NCI-H1092 treated with DMSO at 0.1 percent for 48 hours (cell line): Measurements from ENCODE around the gene KCNIP4.

Source experiments
- DNase-seq: peaks from one replicate; lab custom pipeline; 2025; lab: John Stamatoyannopoulos, UW

Gene KCNIP4

DNA sequence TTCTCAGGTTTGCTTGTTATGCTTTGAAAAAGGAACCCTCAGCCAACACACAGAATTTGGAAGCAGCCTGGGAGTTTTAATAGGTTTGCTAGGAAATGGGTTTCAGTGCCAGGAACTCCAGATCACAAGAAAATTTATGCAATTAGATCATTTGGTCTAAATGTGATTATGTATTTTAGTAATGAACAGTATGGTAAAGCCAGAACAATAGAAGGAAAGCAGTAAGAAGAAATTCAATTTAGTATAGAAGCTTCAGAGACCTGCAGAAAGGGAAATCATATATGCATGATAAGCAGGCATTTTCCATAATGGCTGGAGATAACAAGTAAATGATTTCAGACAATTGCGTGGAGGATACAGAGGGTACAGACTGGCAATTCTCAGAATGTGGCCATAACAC, 184.7 kb downstream of the KCNIP4 start:
- no peak for DNase-seq

DNA sequence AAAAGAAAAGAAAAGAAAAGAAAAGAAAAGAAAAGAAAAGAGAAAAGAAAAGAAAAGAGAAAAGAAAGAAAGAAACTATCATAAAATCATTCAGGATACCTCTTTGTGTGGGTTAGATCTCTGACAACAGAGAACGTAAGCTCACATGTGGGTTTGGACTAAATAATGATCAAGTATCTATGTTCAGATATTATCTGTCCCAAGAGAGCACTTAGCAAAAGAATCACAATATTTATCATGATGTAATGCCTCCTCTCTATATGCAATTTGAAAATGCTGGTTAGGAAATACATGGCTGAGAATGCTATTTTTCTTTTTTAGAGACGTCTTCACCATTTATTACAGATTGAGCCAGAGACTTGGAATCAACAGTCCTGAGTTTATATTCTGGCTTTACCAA, 191.3 kb downstream of the KCNIP4 start:
- DNase-seq, result no peak

DNA sequence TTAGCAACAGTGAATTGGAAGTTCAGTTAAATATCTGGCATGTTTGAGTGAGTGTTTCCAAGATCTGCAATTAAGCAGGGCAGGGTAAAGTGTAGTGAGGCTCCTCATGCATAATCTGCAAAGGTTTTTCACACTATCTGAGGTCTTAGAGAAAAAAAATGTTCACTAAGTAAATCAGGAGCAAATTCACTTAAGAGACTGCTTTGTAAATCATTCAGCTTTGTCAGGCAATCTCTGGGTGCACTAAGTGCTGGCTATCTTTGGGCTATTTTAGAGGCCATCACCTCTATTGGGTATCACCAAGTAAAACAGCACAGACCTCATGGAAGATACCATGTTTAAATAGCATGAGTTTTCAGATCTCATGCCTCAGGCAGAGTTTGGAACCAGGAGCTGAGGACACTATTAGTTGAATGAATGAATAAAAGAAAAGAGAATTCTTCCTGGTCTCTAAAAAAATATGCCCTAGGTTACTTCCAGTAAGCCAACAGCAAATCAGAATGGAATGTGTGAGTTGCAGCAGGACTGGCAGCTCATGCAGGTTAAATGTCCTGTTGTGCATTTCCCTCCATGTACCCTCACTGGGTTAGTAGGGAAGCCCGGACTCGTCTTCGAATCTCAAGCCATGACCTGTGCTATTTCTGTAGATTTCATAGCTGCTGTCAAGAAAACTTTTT, 195.3 kb downstream of the KCNIP4 start:
- DNase-seq, result no peak

DNA sequence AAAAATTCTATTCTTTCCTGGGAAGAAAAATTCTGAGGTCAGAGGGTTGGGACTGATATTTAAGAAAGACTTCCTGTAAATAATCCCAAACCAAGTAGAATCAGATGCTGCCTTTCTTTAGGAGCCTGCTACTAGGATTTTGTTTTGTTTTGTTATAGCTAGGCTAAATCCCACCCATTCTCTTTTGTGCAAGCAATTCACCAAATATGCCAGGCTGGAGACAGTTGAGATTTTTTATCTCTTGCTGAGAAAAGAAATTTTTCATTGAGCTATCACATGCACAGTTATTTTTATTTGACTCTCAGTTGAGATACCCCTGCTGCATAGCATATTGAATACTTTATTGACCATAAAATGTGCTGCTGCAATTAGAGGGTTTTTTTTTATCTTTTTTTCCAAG, 196.0 kb downstream of the KCNIP4 start:
- DNase-seq, result no peak

DNA sequence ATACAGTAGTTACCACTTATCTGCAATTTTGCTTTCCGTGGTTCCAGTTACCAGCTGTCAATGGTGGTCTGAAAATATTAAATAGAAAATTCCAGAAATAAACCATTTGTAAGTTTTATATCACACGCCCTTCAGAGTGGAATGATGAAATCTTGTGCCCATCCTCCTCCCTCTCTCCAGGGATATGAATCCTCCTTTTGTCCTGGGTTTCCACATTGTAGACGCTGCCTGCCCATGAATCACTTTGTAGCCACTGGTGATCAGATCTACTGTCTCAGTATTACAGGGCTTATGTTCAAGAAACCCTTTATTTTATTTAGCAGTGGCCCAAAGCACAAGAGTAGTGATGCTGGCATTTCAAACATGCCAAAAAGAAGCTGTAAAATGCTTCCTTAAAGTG, 198.6 kb downstream of the KCNIP4 start:
- no peak for DNase-seq

DNA sequence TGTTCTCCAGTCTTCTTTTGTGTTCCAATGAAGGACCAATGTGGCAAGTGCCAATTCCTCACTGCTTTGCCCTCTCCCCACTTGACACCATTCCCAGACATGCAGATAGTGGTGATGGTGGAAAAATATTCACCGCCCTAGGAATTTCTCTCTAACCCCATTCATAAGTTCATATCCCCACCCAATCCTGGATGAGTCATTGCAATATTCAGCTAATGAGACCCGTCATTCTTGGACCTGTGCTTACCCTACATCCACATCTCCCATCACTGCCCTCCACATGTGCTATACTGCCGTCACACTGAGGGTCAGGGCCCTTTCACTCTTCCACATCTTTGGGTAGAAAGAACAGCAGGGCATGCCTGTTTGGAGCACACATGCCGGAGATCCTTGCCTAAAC, 199.2 kb downstream of the KCNIP4 start:
- DNase-seq, result no peak

DNA sequence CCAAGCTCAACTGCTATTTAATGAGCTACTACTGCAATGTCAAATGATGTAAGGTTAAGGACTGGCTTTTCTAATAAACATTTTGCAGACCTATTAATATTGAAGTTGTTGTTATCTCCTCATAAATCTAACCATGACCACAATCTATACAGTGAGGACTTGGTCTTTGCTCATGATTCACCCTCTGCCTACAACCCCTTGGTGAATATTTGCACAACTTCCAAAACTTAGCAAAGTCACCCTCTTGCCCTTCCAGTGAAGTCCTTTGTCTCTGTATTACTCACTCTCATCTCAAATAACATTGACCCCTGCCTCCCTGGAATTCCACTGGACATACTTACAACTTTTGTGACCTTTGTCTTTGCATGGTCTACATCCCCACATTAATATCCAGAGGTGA, 204.5 kb downstream of the KCNIP4 start:
- DNase-seq, result no peak

DNA sequence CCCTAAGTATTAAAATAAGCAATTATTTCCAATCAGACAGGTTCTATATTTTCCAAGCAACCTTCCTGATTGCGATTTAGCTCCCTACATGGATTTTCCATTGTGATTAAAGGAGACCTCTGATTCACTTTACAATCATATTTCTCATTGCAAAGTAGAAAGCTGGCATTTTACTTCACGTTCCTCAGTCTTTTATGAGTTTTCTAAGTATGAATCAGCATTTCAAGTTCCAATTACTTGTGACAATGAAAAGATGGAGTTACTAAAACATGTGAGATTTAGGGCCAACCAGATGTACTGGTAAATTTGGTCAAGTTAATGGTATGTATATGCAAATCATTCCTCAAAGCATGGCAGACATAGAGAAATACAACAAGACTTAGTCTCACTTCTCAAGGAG, 206.2 kb downstream of the KCNIP4 start:
- DNase-seq, result no peak

DNA sequence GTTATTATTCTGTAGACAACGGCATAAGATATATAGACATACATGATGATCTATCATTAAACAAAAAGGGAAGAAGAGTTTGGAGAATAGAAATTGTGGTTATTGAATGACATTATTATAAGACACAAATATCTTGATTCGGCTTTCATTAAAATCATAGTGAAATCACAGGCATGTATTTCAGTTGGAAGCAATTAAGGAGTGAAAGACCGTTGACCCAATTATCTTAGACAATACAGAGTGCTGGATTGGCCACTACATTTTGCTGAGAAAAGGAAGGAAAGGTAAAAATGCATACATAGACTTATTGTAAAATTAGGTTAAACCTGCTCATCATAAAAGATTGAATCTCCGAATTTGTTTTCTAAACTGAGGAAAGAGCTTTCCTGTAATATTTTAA, 209.8 kb downstream of the KCNIP4 start:
- no peak for DNase-seq

DNA sequence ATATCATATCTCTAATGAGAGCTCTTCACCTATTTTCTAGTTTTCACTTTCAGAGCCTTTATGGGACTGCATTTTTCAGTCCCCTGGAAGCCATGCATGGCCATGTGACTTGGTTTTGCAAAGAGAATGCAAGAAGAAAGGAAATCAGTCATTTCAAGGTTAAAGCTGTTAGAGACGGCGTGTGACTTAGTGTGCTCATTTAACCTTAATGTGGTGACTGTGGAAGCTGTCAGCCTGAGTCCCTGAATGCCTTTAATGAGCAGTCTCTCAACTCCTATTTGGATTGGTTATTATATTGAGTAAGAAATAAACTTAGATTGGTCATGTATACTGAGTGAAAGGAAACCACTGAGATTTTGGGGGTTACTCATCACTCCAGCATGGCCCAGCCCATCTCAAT, 212.7 kb downstream of the KCNIP4 start:
- DNase-seq, result no peak

DNA sequence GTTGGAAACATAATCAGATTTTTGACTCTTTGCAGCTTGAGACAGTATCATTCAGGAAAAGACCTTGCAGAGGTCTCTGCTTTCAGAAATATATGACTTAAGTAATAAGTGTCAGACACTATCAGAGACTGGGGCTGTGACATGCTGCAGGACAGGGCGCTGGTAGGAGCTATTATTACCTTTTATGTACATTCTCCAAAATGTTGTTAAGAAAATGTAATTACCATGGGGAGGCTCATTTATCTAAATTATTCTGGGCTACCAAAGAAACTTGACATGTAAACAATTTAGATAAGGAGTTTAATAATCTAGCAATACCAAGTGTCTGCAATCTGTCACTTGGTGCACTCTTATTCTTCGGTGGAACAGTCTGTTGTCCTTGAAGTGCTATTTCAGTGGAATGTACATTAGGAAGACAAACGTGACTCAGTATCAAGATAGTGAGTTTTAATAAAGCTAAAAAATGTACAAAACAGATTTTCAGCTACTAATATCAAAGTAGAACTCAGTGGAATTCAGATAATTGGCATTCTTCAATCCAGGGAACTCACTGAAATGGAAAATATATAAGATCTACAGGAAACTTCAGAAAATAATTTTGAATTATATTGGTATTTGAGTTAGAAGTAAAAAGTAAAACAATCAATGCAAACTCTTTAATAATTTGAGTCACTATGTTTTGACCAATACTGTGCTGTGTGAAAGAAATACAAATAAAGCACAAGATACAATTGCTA, 214.5 kb downstream of the KCNIP4 start:
- no peak for DNase-seq

DNA sequence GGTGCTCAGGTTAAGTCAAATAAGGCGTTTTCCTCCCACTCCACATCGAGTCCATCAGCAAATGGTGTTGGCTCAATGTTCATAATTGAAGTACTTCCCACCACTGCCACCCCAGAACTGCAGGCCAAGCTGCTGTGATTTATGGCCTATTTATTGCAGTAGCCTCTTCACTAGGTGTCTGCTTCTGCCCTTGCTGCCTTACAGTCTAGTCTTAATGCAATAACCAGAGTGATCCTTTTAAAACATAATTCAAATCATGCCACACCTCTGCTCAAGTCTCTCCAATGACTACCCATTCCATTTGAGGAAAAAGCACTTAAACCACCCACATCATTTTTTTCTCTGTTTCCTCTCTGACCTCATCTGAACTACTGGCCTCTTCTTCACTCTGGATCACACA, 220.3 kb downstream of the KCNIP4 start:
- no peak for DNase-seq

DNA sequence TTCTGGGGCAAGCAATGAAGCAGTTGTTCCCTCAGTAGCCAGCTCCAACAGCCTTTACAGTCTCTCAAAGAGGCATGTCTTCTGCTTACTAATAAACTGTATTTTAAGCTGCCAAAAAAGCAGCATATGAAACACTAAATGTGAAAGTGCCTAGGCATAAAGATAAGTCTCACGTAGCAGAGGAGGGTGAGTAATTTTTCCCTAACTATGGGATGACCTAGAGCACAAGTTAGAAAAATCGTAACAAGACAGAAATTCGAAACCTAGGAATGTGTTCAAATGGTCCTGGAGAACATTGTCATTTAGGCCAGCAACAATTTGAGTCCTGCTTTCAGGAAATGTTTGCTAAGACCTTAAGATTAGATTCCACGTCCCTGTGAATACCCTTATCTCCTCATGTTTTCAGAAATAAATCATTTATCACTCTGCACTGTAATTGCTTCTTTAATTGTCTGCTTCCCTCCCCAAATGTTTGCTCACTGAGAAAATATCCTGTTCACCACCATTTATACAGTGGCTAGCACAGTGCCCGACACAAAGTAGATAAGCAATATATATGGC, 222.2 kb downstream of the KCNIP4 start:
- no peak for DNase-seq

DNA sequence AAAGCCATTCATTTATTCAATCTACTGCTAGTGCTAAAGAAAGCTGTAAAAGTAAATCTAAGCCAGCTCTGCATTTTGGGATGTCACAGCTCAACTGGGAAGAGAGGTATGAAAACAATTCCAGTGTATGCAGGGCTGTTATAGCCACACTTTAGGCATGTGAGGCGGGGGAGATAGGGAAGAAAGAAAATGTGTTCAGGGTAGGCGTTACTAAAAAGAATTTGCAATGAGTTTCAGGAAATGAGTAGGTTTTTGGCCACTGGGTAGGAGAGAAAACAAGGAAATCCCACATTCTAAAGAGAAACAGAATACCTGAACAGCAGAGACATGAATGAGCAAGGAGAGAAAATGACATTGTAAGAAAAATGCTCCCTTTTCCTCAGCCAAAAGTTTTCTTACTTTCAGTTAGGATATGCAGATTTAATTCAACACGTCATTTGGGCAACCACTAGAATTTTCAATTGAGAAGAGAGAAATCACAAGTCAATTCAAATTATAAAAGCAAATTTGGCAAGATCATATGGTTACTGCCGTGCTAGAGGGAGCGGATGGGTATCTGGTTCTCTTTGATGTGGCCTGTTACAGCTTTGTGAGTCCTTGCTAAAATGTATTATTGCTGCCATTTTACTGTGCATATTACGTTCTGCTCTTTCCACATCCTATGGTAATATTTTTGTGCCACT, 226.3 kb downstream of the KCNIP4 start:
- DNase-seq, result no peak

DNA sequence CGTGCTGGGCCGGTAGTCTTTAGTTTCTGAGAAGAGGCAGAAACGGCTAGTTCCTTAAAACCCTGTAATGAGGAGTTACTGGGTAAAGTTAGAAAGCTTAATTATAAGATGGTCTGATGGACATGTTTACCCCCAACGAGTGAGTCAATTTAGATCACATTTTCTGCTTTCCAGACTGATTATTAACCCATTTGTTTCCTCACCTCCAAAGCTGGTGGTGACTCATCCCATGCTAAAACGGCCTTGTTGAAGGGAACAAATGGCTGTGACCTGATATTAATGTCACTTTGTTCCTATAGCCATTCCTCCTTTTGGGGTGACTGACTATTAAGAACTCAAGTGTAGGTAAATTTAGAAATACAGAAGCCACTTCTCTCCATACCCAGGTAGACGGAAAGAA, 232.0 kb downstream of the KCNIP4 start:
- DNase-seq, result no peak

DNA sequence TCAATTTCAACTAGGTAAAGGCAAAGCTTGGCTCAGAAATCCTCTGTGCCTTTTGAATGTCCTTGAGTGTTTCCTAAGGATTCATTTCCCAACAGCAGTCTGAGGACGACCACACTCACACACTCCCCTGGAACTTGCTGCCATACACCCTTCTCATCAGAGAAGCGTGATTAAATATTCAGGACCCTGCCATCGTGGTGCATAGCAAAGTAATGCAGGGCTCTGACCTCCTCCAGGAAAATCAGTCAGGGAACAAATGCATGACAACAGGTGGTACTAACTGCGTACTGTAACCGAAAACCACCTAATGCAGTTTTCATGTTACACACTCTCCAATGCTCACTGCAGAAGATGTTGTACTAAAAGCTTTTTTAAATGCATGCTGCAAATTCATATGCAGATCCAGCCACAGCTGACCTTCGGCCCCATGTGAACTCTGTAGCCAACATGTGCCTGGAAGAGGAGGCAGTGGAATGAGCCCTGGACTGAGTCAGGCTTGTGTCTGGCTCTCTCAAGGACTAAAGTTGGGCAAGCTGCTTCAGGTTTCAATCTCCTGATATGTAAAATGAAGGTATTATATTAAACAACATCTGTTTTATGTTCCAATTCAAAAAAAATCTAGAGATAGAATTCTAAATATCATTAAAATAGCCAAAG, 238.3 kb downstream of the KCNIP4 start:
- no peak for DNase-seq

DNA sequence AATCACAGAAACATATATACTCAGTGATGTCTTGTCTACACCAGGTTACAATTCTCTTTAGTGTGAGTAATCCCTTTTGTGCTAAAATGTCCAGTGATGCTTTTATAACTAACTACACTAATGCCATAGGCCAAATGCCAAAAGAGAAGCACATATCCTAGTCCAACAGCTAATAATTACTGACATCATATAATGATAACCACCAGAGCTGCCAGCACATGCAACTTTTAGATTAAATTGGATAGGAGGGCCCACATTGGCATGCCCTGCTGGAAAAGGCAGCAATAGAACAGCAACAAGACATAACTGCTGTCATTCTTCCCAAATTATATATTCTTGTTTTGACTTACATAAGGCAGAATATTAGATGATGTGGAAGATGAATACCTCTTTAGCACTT, 238.8 kb downstream of the KCNIP4 start:
- DNase-seq, result no peak

DNA sequence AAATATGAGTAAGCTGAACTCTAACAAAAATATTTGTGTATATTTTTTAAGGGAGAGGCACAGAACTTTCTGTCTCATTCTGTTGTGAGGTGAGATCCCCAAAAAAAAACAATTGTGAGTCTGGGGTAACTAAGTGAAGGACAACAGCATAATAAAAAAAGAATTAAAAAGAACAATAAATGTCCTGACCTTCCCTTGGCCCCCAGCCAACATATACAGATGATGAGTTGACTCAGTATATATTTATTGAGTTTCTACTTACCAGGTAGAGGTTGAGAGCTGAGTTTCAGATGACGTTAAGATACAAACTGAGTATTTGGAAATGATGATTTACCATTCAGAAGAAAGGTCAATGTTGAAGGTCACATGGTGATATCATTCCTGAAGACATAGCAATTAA, 239.5 kb downstream of the KCNIP4 start:
- DNase-seq, result no peak

DNA sequence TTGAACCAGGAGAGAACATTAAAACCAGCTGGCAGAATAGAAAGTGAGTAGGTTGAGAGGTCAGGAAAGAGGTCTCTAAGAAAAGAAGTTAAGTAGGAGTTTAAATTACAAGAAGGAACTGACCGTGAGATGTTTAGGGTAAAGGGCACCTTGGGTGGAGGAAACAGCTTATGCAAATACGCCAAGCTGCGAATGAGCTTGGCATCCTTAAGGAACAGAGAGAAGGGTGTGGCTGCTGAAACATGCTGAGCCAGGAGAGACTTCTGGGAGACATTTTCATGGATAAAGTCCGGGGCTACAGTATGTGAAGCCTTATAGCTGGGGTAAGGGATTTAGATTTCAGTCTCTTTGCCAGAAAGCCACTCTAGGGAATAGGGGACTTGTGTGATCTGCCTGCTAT, 249.1 kb downstream of the KCNIP4 start:
- no peak for DNase-seq

DNA sequence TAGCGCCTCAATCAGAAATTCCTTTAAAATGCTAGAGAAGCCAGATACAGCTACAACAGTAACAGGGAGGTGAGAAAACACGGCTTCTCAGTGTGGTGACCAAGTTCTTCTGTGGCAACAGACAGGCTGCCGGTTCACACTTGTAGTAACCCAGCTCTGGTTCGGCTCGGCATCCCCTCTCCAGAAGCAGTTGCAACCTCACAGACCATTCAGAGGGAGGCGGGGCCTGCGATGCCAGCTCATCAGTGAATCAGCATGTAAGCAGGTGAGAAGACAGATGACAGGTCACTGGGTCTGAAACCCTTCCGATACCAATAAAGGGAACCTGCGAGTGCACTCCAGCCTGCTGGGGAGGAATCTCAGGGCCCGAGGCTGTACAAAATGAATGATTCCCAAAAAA, 251.0 kb downstream of the KCNIP4 start:
- no peak for DNase-seq

DNA sequence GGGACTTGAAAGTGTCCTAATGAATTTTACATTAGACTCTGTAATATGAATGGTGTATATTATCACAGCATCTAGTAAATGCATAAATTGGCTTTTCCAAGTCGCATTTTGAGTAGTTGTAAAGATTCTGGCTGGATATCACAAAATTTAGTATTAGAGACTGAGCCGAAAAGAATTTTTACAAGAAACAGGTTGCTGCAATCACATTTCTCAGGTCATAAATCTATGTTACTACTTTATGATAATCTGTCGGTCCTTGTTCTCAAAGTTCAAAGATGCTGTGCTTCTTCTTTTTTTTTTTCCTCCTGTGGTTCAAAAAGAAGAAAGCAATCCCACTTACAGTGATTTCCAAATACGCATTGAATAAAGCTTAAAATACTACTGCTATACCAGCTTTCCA, 253.4 kb downstream of the KCNIP4 start:
- DNase-seq, result no peak

DNA sequence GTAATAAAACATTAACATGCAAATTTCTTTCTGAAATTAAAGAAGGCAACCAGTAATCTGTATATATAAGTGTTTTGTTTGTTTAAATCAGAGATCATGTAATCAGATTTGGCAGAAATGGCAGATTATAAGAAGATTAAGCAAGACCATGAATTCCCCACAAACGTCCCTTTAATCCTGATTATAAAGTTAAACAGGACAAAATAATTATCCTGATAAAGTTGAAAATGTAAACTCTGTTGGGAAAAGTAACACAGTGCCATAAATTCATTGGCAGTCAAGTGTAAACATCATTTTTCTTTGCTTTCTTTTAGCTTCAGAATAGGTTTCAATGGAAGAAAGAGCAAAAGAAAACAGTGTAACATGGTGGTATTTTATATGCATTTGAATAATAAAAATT, 256.3 kb downstream of the KCNIP4 start:
- DNase-seq, result no peak
